HepG2 (cell line): ENCODE measurements around the gene ERP44.

Source experiments
- ATF7 ChIP-seq, 2 experiments: fragments of 450-650 bp in 1 of 2; sonication (generic) in 1 of 2; formaldehyde crosslinking in 1 of 2; IDR thresholded peaks; 2 replicates each; pipeline versions ENCODE4 v1.4.0 to v1.6.1; 2016 to 2020; ENCODE audit warnings: antibody characterized with exemption in 1 of 2, mild to moderate bottlenecking in 1 of 2, missing genetic modification reagents in 1 of 2
- CTCF ChIP-seq: sonication (generic); formaldehyde crosslinking; IDR thresholded peaks from 2 replicates; pipeline ENCODE4 v1.5.0; 2020; ENCODE audit warnings: mild to moderate bottlenecking, missing genetic modification reagents, moderate library complexity
- EP300 ChIP-seq, 3 experiments: sonication (generic) in 1 of 3; formaldehyde crosslinking in 1 of 3; IDR thresholded peaks; 2 replicates each; pipeline versions ENCODE4 v1.5.1 to v1.6.1; 2011 to 2020; ENCODE audit warnings: low read depth in 2 of 3, low read length in 2 of 3, borderline replicate concordance in 1 of 3, improper control_type of control experiment in 1 of 3, mild to moderate bottlenecking in 1 of 3, missing genetic modification reagents in 1 of 3, moderate library complexity in 1 of 3
- EZH2 ChIP-seq: conservative IDR thresholded peaks from 2 replicates; pipeline ENCODE4 v1.6.1; 2012; ENCODE audit warnings: mild to moderate bottlenecking, low read depth, low read length, moderate library complexity
- KDM1A ChIP-seq: IDR thresholded peaks from 2 replicates; pipeline ENCODE4 v1.6.1; 2016; ENCODE audit warnings: missing compliant biosample characterization
- NCOA2 ChIP-seq: sonication (generic); formaldehyde crosslinking; IDR thresholded peaks from 2 replicates; pipeline ENCODE4 v1.8.0; 2022; ENCODE audit warnings: inconsistent platforms
- PBX2 ChIP-seq: IDR thresholded peaks from 2 replicates; pipeline ENCODE4 v1.6.1; 2016; ENCODE audit warnings: control low read depth
- POLR2AphosphoS5 ChIP-seq: IDR thresholded peaks from 2 replicates; pipeline ENCODE4 v1.6.1; 2012; ENCODE audit warnings: low read depth, low read length
- SUZ12 ChIP-seq: fragments of 150-350 bp; IDR thresholded peaks from 2 replicates; pipeline ENCODE4 v1.6.1; 2014; ENCODE audit warnings: low read depth, low read length
- TCF12 ChIP-seq, 2 experiments: fragments of 450-650 bp in 1 of 2; sonication (generic) in 1 of 2; formaldehyde crosslinking in 1 of 2; IDR thresholded peaks; 2 replicates each; pipeline versions ENCODE4 v1.6.1 to v1.8.0; 2017 to 2022; ENCODE audit warnings: antibody characterized with exemption in 1 of 2, mild to moderate bottlenecking in 1 of 2, missing genetic modification reagents in 1 of 2, moderate library complexity in 1 of 2
- ZNF788 ChIP-seq: sonication (generic); formaldehyde crosslinking; IDR thresholded peaks from 2 replicates; pipeline ENCODE4 v1.5.0; 2020; ENCODE audit warnings: mild to moderate bottlenecking, missing genetic modification reagents, borderline replicate concordance
- ZNF850 ChIP-seq: sonication (generic); formaldehyde crosslinking; conservative IDR thresholded peaks from 2 replicates; pipeline ENCODE4 v1.9.0; 2021; ENCODE audit warnings: mild to moderate bottlenecking, missing genetic modification reagents

DNA sequence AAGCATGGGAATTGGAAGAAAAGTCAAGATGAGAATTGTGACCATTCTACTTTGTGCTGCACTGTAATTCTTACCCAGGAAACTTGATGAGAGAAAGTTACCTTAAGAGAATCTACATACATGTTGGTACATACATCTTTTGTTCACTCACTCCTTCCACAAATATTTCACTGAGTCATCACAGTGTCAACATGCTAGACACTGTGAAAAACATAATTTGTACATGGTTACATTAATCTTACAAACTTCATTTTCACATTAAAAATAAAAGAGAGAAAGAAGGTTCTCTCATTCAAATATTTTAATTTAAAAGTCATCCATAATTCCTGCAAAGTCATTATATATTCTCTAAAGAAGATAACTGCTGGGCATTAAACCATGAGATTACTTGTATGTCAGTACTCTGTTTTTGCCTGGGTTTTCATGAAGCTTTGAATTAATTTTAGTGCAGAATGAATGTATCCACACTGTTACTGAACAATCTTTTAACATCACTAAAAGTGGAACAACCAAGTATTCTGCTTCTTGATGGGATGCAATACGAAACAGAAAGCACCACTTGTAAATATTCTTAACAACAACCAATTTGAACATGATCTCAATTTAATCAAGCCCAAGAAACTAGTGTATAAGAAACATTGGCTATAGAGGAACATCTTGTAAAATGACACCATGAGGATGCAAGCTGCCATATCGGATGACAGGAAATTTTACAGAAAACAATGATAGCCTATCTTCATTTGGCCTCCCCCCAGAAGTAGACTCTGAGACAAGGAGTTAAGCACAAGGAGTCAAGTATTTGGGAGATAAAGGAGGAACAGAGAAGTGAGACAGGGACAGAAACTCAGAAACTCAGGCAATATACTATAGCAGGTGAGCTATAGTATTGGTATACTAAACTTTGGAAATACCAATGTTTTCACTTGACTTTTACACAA lies 28.4 kb downstream of the ERP44 start:
- no peak for TF ChIP-seq EP300 (IDR thresholded peaks at IDR 0.05; ENCODE audit: low read depth in 2 of 2, low read length in 2 of 2)
- no peak for TF ChIP-seq EP300 (CRISPR knock-in tag; IDR thresholded peaks at IDR 0.05; ENCODE audit: borderline replicate concordance)
- no peak for TF ChIP-seq PBX2
- TF ChIP-seq ZNF788 (CRISPR knock-in tag) = no peak
- TF ChIP-seq EZH2 = no peak
- TF ChIP-seq POLR2AphosphoS5 = no peak
- no peak for TF ChIP-seq KDM1A (CRISPR knock-in tag)
- no peak for TF ChIP-seq CTCF (CRISPR knock-in tag)
- no peak for TF ChIP-seq NCOA2 (CRISPR knock-in tag)
- no peak for TF ChIP-seq SUZ12
- no peak for TF ChIP-seq TCF12 (IDR thresholded peaks at IDR 0.05)
- TF ChIP-seq TCF12 (CRISPR knock-in tag; IDR thresholded peaks at IDR 0.05) = no peak
- TF ChIP-seq ZNF850 (CRISPR knock-in tag) = no peak
- no peak for TF ChIP-seq ATF7 (IDR thresholded peaks at IDR 0.05)
- no peak for TF ChIP-seq ATF7 (CRISPR knock-in tag; IDR thresholded peaks at IDR 0.05)
